Fibroblast of villous mesenchyme (primary cell): ENCODE data around the gene OR4D1. TPM values are rescaled to one million over a fixed set of nuclear protein-coding genes. Genes with fewer than 3 reads are reported as not detected.

ENCODE experiments used
- DNase-seq: peaks from one replicate; pipeline ENCODE4 v3.0.0-alpha.2; 2010; ENCODE audit warnings: low read depth
- H3K4me3 ChIP-seq: 2 replicates; pipeline ENCODE4 v1.5.1; 2011; ENCODE audit warnings: low read depth, mild to moderate bottlenecking, low read length
- CTCF ChIP-seq: IDR thresholded peaks from 2 replicates; pipeline ENCODE4 v1.5.1; 2012; ENCODE audit warnings: low read depth, mild to moderate bottlenecking, low read length; ENCODE audit not compliant: insufficient read depth
- total RNA-seq: library from RNA; depleted of rRNA; stranded (reverse); fragments of >200 nt; gene quantifications from 2 replicates; pipeline ENCODE4 v1.2.3, GENCODE V29; 2012

OR4D1 gene
- total RNA-seq, 1 donor = not detected

- no peak for TF ChIP-seq CTCF
- H3K4me3 ChIP-seq = no peak overlapping the region
- no peak for DNase-seq
These were observed 54.7 kb downstream of the OR4D1 start for GRCh38 chr17:58202859-58203258.

GRCh38 chr17:58204796-58205195, 56.6 kb downstream of the OR4D1 start:
- no peak for TF ChIP-seq CTCF
- DNase-seq = no peak
- no peak overlapping the region for H3K4me3 ChIP-seq

GRCh38 chr17:58205936-58206335, 57.8 kb downstream of the OR4D1 start:
- no peak overlapping the region for H3K4me3 ChIP-seq
- no peak for TF ChIP-seq CTCF
- no peak for DNase-seq

GRCh38 chr17:58207451-58207850, 59.3 kb downstream of the OR4D1 start:
- no peak for TF ChIP-seq CTCF
- no peak overlapping the region for H3K4me3 ChIP-seq
- DNase-seq = no peak

- DNase-seq = no peak
- TF ChIP-seq CTCF = no peak
- no peak overlapping the region for H3K4me3 ChIP-seq
These were observed 60.2 kb downstream of the OR4D1 start for GRCh38 chr17:58208344-58208743.

Other genes starting within 250 kb of the OR4D1 start
- 21.6 and 22.9 TPM in 2 replicates for gene CUEDC1, start 193.0 kb upstream of the OR4D1 start, total RNA-seq
- gene VEZF1, start 160.1 kb upstream of the OR4D1 start, total RNA-seq = 40.3 and 51.8 TPM in 2 replicates
- gene SRSF1, start 141.1 kb upstream of the OR4D1 start, total RNA-seq = 330 and 434 TPM in 2 replicates
- 11.6 and 12.5 TPM in 2 replicates for gene DYNLL2, start 65.0 kb upstream of the OR4D1 start, total RNA-seq
- not detected in 2 replicates for gene OR4D2, start 18.6 kb downstream of the OR4D1 start, total RNA-seq
- not detected in 2 replicates for gene EPX, start 44.3 kb downstream of the OR4D1 start, total RNA-seq
- gene MKS1, start 70.9 kb downstream of the OR4D1 start, total RNA-seq = 8.6 and 12.6 TPM in 2 replicates
- not detected in 2 replicates for gene LPO, start 90.2 kb downstream of the OR4D1 start, total RNA-seq
- gene MPO, start 132.6 kb downstream of the OR4D1 start, total RNA-seq = not detected in 2 replicates
- 0.86 and 2.3 TPM in 2 replicates for gene TSPOAP1, start 180.4 kb downstream of the OR4D1 start, total RNA-seq
- 34.5 and 54.1 TPM in 2 replicates for gene SUPT4H1, start 203.8 kb downstream of the OR4D1 start, total RNA-seq